Left forelimb (tissue), 1 donor: ENCODE measurements around the gene GLIS2.
A peak's percentile ranks its signal among the peaks of the same experiment; 100 is the strongest.

Experiments used
- DNase-seq: peaks from one replicate; pipeline ENCODE4 v3.0.0-alpha.2; 2018; ENCODE audit warnings: low spot score

The GLIS2 gene

GRCh38 chr16:4370151-4370550, 54.3 kb downstream of the GLIS2 start:
- DNase-seq, result no peak

GRCh38 chr16:4370570-4371356, 54.9 kb downstream of the GLIS2 start:
- no peak for DNase-seq

DNA sequence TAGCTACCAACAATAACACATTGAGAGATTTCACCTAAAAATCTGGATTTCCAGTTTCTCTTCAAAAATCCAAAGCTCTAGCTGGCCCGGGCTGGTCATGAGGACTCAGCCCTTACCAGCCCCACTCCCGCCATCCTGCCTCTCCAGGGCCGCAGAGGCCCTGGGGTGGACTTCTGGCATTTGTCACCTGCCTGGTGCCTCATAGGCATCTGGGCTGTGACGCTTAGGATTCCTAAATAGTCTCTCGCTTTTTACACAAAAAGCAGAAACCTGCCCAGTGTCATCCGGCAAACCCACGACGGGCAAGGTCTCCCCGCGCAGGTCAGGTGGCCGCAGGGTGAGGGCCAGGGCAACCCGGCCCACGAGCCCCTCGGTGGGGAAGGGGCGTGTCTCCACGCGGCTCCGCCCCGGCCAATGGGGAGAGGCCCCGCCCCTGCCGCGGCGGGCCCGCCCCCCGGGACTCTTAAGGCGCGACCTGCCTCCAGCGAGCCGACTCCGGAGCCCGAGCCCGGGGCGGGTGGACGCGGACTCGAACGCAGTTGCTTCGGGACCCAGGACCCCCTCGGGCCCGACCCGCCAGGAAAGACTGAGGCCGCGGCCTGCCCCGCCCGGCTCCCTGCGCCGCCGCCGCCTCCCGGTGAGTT, 55.6 kb downstream of the GLIS2 start, which contains the start of gene VASN:
Gene VASN, plus strand, starts transcription at position 492 of the 644 bp plus-strand sequence. CDS start 9,030 bp downstream, outside the sequence.
- peak; percentile 89 for DNase-seq

DNA sequence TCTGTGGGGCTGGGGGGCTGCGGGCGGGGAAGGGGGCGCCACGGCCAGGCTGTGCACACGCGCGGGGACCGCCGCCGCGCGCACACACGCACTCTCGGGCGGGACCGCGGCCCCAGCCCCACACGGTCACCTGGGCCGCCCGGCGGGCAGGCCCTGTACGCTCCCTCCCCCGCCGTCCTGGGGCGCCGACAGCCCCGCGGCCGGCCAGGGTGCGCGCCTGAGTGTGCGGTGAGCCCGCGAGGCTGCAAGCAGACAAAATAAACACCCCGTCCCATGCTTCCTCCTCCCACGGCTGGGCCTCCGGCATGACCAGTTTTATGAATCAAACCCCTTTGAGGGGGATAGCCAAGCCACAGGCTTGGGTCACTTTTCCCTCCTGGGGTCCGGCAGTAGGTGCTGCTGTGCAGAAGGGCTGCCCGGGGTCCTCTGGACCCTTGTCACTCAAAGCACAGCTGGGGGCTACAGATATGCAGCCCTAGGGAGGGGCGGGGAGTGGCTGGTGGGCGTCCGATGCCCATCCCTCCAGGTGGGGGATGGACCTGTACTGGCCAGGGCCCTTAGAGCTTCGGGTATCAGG, 56.2 kb downstream of the GLIS2 start:
- no peak for DNase-seq

GRCh38 chr16:4372578-4373355, 56.9 kb downstream of the GLIS2 start:
- DNase-seq, result no peak

- no peak for DNase-seq
Observed at GRCh38 chr16:4373356-4373908, 57.6 kb downstream of the GLIS2 start.

DNA sequence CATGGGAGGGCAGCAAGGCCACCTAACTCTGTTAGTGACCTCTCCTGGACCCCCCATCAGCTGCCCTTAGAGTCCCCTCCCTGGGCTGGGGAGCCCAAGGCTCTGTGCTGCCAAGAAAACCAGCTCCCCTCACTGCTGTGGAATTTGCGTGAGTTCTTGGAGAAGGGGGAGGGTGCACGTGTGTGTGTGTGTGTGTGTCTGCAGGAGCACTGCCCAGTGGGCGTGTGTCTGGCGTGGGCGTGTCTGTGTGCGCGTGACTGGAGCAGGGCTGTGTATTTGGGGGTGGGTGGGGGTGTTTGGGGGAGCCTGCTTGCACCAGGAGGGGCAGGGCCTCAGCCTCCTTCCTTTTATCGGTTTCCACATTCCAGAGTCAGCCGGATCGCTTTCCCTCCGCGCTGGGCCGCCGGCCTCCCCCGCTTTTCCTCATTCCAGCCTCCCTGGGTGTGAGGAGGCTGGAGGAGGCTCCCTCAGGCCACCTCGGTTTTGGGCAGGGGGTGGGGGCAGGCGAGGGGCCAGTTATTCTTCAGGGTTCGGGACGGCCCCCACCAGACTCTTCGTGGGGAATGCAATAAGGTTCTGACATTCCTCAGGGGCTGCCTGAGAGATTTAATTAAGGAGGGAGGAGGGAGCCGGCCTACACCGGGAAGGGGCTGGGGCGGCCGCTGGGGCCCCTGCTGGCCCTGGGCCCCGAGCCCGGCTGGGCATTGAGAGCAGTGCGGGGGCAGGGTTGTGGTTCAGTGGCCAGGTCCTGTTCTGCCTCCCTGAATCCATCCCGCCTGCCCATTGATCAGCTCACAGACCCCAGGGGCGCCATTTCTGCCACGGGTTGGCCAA, 58.3 kb downstream of the GLIS2 start:
- peak; percentile 88 for DNase-seq

DNA sequence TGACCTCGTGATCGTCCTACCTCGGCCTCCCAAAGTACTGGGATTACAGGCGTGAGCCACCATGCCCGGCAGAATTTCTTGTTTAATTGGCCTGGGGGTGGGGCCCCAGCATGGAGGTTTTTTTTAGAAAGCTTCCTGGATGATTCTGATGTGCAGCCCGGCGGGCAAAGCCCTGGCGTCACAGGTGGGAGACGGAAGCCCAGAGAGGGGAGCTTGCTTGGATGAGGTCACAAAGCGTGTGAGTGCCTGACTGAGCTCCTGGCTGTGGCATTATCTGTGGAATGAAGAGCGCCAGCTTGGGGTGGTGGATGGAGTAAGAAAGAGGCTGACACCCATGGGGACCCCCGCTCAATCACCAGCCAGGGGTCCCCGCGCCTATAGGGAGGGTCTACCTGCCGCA, 59.9 kb downstream of the GLIS2 start:
- DNase-seq, result no peak

DNA sequence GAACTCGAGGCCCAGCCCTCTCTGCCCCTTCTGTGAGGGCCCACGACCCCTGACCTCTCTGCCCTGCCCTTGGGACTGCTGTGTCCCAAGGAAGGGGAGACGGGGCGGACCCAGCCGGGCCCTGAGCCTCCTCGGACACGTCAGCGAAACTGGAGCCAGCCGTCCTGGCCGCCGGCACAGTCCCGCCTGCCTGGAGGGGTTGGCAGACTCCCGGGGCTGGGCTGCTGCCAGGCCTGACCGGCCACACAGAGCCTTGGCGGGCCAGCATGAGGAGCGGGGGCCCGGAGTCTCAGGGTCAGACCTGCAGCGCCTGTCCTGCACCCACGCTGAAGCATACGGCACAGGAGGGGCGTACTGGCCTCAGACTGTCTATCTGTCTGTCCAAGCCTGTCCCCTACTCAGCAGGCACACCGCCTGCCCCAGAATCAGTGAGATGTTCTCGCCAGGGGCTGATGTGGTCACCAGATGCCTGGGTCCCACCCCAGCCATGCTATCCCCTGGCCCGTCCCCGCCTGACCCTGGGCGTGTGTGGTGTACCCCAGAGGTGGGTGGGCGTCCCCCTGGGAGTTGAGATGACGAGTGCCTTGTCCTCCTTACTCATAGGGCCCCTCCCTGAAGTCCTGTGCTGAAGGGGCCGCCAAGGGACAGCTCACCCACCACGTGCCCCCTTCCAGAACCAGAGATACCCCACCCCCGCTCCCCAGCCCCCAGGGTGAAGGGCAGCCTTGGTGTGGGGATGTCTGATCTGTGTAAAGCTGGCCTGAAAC, 60.4 kb downstream of the GLIS2 start:
- DNase-seq, result peak; percentile 90

DNA sequence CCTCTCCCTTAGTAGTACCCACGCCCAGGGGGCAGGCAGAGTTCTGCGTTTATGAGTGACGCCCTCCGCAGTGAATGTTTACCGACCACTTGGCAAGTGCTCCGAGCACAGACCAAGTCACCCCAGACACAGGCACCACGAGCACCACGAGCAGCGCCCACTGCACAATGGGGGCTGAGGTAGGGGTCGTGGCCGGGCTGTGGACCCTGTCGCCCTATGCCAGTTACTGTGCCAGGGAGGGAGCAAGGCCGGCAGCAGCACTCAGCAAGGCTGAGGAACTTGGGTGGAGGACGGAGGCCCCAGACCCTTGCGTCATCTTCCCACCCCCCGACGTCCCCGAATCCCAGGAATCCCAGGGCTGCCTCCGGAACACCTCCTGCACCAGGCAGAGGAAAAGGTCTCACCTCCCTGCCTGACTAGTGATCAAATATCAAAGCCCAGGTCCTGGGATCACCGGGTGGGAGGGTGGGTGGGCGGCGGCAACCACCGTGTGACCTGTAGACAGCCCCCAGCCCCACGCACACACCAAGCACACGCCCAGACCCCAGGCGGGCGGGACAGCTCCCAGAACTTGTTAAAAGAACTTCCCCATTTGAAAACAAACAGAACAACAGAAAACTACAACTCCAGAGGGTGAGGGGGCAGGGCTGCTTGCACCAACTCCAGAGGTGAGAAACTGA, 61.2 kb downstream of the GLIS2 start:
- DNase-seq, result no peak

- no peak for DNase-seq
Observed at GRCh38 chr16:4377573-4378154, 61.8 kb downstream of the GLIS2 start.

- no peak for DNase-seq
Observed at GRCh38 chr16:4378161-4378666, 62.3 kb downstream of the GLIS2 start.

DNA sequence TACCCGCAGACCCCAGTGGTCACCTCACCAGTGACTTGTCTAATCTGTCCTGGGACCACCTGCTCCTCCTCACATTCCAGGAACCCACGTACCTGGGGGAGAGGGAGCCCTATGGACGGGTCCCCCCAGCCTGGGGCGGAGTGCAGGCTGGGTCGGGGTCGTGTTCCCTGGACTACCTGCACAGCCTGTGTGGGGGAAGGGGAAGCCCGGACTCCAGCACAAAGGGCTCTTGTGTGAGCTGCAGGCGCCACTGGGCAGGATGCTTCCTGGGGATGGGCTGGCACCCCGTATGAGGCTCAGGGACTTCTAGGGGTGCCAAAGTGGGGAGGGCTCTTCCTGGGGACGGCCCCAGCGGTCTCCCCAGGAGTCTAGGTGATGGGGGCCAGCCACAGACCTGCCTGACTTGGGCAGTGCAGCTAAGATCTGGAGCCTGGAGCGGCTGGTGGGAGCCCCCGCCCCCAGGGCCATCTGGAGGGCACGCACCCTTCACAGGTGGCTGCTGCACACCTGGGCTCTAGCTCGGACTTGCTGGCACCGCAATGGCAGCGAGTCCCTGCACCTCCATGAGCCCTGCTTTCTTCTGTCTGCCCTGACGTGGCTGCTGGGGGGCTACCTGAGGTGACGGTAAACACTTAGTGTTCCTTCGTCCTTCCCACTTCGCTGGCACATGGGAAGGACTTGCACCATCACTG, 63.3 kb downstream of the GLIS2 start:
- DNase-seq, result no peak

DNA sequence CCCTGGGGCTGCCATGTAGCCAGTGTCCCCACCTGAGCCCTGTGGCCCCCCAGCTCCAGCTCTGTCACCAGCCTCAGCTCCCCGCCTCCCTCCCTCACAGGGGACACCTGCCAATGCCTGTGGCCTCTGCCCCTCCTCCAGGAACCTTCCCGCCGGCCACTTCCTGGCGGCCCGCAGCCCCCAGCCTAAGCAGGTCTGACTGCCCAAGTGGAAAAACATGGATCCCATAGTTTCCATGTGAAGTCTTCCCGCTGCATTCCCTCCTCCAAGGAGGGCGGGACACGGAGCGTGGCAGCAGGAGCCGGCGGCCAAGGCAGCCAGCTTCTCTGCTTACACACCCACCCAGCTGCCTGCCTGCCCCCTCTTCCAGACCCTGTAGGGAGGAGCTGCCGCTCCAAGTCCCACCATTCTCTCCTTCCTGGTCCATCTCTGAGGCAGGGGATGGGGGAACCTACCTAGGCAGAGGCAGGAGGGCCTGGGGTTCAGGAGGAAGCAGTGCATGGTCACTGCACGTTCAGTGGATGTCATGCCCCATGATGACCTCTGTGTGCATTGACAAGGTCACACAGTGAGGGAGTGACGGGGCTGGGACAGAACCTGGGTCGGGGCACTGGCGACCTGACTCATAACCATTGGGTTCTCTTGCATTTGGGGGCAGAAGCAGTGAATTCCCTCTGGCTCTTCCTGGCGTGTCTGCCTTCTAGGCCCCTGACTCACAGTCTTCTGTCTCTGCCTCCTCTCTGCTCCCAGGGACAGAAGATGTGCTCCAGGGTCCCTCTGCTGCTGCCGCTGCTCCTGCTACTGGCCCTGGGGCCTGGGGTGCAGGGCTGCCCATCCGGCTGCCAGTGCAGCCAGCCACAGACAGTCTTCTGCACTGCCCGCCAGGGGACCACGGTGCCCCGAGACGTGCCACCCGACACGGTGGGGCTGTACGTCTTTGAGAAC, 64.5 kb downstream of the GLIS2 start:
- DNase-seq, result no peak

DNA sequence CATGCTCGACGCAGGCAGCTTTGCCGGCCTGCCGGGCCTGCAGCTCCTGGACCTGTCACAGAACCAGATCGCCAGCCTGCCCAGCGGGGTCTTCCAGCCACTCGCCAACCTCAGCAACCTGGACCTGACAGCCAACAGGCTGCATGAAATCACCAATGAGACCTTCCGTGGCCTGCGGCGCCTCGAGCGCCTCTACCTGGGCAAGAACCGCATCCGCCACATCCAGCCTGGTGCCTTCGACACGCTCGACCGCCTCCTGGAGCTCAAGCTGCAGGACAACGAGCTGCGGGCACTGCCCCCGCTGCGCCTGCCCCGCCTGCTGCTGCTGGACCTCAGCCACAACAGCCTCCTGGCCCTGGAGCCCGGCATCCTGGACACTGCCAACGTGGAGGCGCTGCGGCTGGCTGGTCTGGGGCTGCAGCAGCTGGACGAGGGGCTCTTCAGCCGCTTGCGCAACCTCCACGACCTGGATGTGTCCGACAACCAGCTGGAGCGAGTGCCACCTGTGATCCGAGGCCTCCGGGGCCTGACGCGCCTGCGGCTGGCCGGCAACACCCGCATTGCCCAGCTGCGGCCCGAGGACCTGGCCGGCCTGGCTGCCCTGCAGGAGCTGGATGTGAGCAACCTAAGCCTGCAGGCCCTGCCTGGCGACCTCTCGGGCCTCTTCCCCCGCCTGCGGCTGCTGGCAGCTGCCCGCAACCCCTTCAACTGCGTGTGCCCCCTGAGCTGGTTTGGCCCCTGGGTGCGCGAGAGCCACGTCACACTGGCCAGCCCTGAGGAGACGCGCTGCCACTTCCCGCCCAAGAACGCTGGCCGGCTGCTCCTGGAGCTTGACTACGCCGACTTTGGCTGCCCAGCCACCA, 65.4 kb downstream of the GLIS2 start:
- DNase-seq, result no peak
